H9 (cell line): ENCODE results near the gene TCEAL3. TPM values are rescaled to one million over a fixed set of nuclear protein-coding genes. Genes with fewer than 3 reads are reported as not detected.

Experiments
- DNase-seq: peaks from one replicate; pipeline ENCODE4 v3.0.0-alpha.2; 2017
- H2AFZ ChIP-seq: one replicate; pipeline ENCODE4 v1.6.1; 2013; ENCODE audit warnings: mild to moderate bottlenecking, low read length, control low read depth, moderate library complexity
- H2AK5ac ChIP-seq: 2 replicates; pipeline ENCODE4 v1.6.1; 2013; ENCODE audit warnings: low read length, control low read depth, mixed read lengths; ENCODE audit not compliant: insufficient read length
- H2BK120ac ChIP-seq: one replicate; pipeline ENCODE4 v1.6.1; 2013; ENCODE audit warnings: low read depth, mild to moderate bottlenecking, low read length, control low read depth, inconsistent platforms; ENCODE audit not compliant: poor library complexity, severe bottlenecking
- H2BK12ac ChIP-seq: 2 replicates; pipeline ENCODE4 v1.6.1; 2013; ENCODE audit warnings: low read length, control low read depth, mixed read lengths, low read depth; ENCODE audit not compliant: insufficient read length
- H2BK15ac ChIP-seq: 2 replicates; pipeline ENCODE4 v1.6.1; 2013; ENCODE audit warnings: low read depth, low read length, control low read depth
- H2BK20ac ChIP-seq: one replicate; pipeline ENCODE4 v1.6.1; 2013; ENCODE audit warnings: low read depth, mild to moderate bottlenecking, low read length, control low read depth, inconsistent platforms; ENCODE audit not compliant: poor library complexity, severe bottlenecking
- H2BK5ac ChIP-seq: 2 replicates; pipeline ENCODE4 v1.6.1; 2013; ENCODE audit warnings: low read length, control low read depth, mixed read lengths; ENCODE audit not compliant: insufficient read length
- H3K14ac ChIP-seq: 2 replicates; pipeline ENCODE4 v1.6.1; 2013; ENCODE audit warnings: low read length, control low read depth; ENCODE audit not compliant: insufficient read depth
- H3K18ac ChIP-seq: 2 replicates; pipeline ENCODE4 v1.6.1; 2013; ENCODE audit warnings: low read depth, mild to moderate bottlenecking, mixed read lengths, low read length, control low read depth; ENCODE audit not compliant: insufficient read length
- H3K23ac ChIP-seq: 2 replicates; pipeline ENCODE4 v1.6.1; 2013; ENCODE audit warnings: low read length, control low read depth, mixed read lengths, low read depth; ENCODE audit not compliant: insufficient read length
- H3K23me2 ChIP-seq: 2 replicates; pipeline ENCODE4 v1.6.1; 2013; ENCODE audit warnings: low read depth, mild to moderate bottlenecking, mixed read lengths, low read length, control low read depth; ENCODE audit not compliant: insufficient read length, poor library complexity, severe bottlenecking
- H3K27ac ChIP-seq: 2 replicates; pipeline ENCODE4 v1.5.1; 2013; ENCODE audit warnings: low read length, control low read depth, mixed read lengths, low read depth; ENCODE audit not compliant: insufficient read length
- H3K27me3 ChIP-seq: 2 replicates; pipeline ENCODE4 v1.6.1; 2013; ENCODE audit warnings: low read length, control low read depth, inconsistent platforms; ENCODE audit not compliant: insufficient read depth
- H3K4ac ChIP-seq: 2 replicates; pipeline ENCODE4 v1.6.1; 2013; ENCODE audit warnings: low read depth, mild to moderate bottlenecking, control low read depth, inconsistent platforms, low read length, moderate library complexity
- H3K4me1 ChIP-seq: 2 replicates; pipeline ENCODE4 v1.6.1; 2013; ENCODE audit warnings: low read length, control low read depth, inconsistent platforms; ENCODE audit not compliant: insufficient read depth
- H3K4me2 ChIP-seq: 2 replicates; pipeline ENCODE4 v1.6.1; 2013; ENCODE audit warnings: low read length, control low read depth, mixed read lengths; ENCODE audit not compliant: insufficient read length, insufficient read depth
- H3K56ac ChIP-seq: 2 replicates; pipeline ENCODE4 v1.6.1; 2013; ENCODE audit warnings: low read depth, mild to moderate bottlenecking, mixed read lengths, low read length, control low read depth; ENCODE audit not compliant: insufficient read length
- H3K79me1 ChIP-seq: 2 replicates; pipeline ENCODE4 v1.6.1; 2013; ENCODE audit warnings: low read depth, mild to moderate bottlenecking, moderate library complexity, low read length, control low read depth, inconsistent platforms; ENCODE audit not compliant: insufficient read depth, poor library complexity, severe bottlenecking
- H3K79me2 ChIP-seq: 2 replicates; pipeline ENCODE4 v1.6.1; 2013; ENCODE audit warnings: low read length, control low read depth, inconsistent platforms; ENCODE audit not compliant: insufficient read depth
- H3K9ac ChIP-seq: 2 replicates; pipeline ENCODE4 v1.6.1; 2013; ENCODE audit warnings: low read length, control low read depth, mixed read lengths; ENCODE audit not compliant: insufficient read length; ENCODE audit errors: extremely low read depth
- H3K9me3 ChIP-seq: one replicate; pipeline ENCODE4 v1.6.1; 2013; ENCODE audit warnings: low read depth, low read length, inconsistent platforms; ENCODE audit not compliant: control insufficient read depth
- H3T11ph ChIP-seq: one replicate; pipeline ENCODE4 v1.6.1; 2013; ENCODE audit warnings: mild to moderate bottlenecking, low read length, control low read depth, inconsistent platforms
- H4K20me1 ChIP-seq: one replicate; pipeline ENCODE4 v1.6.1; 2013; ENCODE audit not compliant: control insufficient read depth, insufficient read length, insufficient read depth
- H4K5ac ChIP-seq: 2 replicates; pipeline ENCODE4 v1.6.1; 2013; ENCODE audit warnings: low read depth, mild to moderate bottlenecking, mixed read lengths, low read length, control low read depth; ENCODE audit not compliant: insufficient read length
- H4K8ac ChIP-seq: replicated peaks from 2 replicates; pipeline ENCODE4 v1.6.1; 2013; ENCODE audit warnings: low read length, control low read depth, mixed read lengths, low read depth; ENCODE audit not compliant: insufficient read length
- H4K91ac ChIP-seq: 2 replicates; pipeline ENCODE4 v1.6.1; 2013; ENCODE audit warnings: low read depth, mild to moderate bottlenecking, moderate library complexity, mixed read lengths, low read length, control low read depth; ENCODE audit not compliant: insufficient read length
- H3K27ac Mint-ChIP-seq, 3 experiments: 2 replicates in 2 of 3; 3 replicates in 1 of 3; pipeline ENCODE4 v1.8.0; 2020 to 2021; ENCODE audit warnings: mixed read lengths in 3 of 3, mild to moderate bottlenecking in 1 of 3, moderate library complexity in 1 of 3
- H3K27me3 Mint-ChIP-seq: 2 replicates; pipeline ENCODE4 v1.8.0; 2021; ENCODE audit warnings: low read depth, mild to moderate bottlenecking, moderate library complexity, mixed read lengths
- H3K36me3 Mint-ChIP-seq, 3 experiments: 2 replicates in 2 of 3; 3 replicates in 1 of 3; pipeline ENCODE4 v1.8.0; 2020 to 2021; ENCODE audit warnings: low read depth in 3 of 3, mixed read lengths in 3 of 3; ENCODE audit not compliant: insufficient read depth in 1 of 3
- H3K4me1 Mint-ChIP-seq, 2 experiments: 2 replicates each; pipeline ENCODE4 v1.8.0; 2020; ENCODE audit warnings: mixed read lengths in 2 of 2
- H3K4me3 Mint-ChIP-seq, 2 experiments: 2 replicates in 1 of 2; 3 replicates in 1 of 2; pipeline ENCODE4 v1.8.0; 2020 to 2021; ENCODE audit warnings: mild to moderate bottlenecking in 2 of 2, mixed read lengths in 2 of 2, moderate library complexity in 1 of 2
- H3K9me3 Mint-ChIP-seq, 2 experiments: 2 replicates in 1 of 2; 3 replicates in 1 of 2; pipeline ENCODE4 v1.8.0; 2020; ENCODE audit warnings: mild to moderate bottlenecking in 2 of 2, mixed read lengths in 2 of 2, moderate library complexity in 1 of 2
- CTCF ChIP-seq: fragments of 200-600 bp; sonication (generic); conservative IDR thresholded peaks from 3 replicates; pipeline ENCODE4 v1.8.0; 2021; ENCODE audit warnings: antibody characterized with exemption, mild to moderate bottlenecking
- WGBS: extraction: QIAGEN DNeasy Blood & Tissue Kit; methylation state at CpG from one replicate; pipeline ENCODE4 v1.1.7; 2013; ENCODE audit warnings: missing lambda C conversion rate, low lambda C conversion rate, mixed read lengths; ENCODE audit not compliant: insufficient read length; ENCODE audit errors: extremely low coverage; 5-methylcytosine and 5-hydroxymethylcytosine counted together
- total RNA-seq: library from RNA; stranded (reverse); gene quantifications from 2 replicates; pipeline ENCODE4 v1.2.1, GENCODE V29; 2021

The TCEAL3 gene
- total RNA-seq, 1 experiment from 2014 or later = 11.1 TPM

- Histone ChIP-seq H2BK20ac (no peak overlapping the region), H2BK12ac (no peak overlapping the region), H3K4me2 (no peak overlapping the region), H3K79me1 (no peaks in the 10 kb centered on the region), H2AFZ (no peak overlapping the region), H3K4ac (no peak overlapping the region), H2BK15ac (no peak overlapping the region), H4K5ac (no peak overlapping the region), H3K56ac (no peak overlapping the region), H3K27ac (no peak overlapping the region), H3K9ac (no peak overlapping the region), H4K20me1 (no peaks in the 10 kb centered on the region), H3K14ac (no peak overlapping the region), H3K27me3 (no peaks in the 10 kb centered on the region), H2BK5ac (no peak overlapping the region), H3K23me2 (no peaks in the 10 kb centered on the region), H3K4me1 (no peaks in the 10 kb centered on the region), H3T11ph (peak overlapping the region; percentile 29), H2AK5ac (no peak overlapping the region), H3K79me2 (no peaks in the 10 kb centered on the region), H3K18ac (no peak overlapping the region), H3K23ac (no peak overlapping the region), H4K91ac (no peak overlapping the region), H3K9me3 (no peaks in the 10 kb centered on the region), H2BK120ac (no peak overlapping the region), H4K8ac (no peak overlapping the region)
- Mint-ChIP-seq H3K9me3 (peaks cover 0 to 19% of the 10 kb centered on the region in 2 experiments; a peak in 2 of 5 replicates), H3K4me1 (peaks cover 3 to 4% of the 10 kb centered on the region in 2 experiments; a peak in 3 of 4 replicates), H3K27ac (no peak overlapping the region), H3K27me3 (no peaks in the 10 kb centered on the region), H3K36me3 (no peaks in the 10 kb centered on the region), H3K4me3 (no peak overlapping the region)
- no peak for DNase-seq
- TF ChIP-seq CTCF = no peak
- no CpG with 5 or more reads among the region's 4 CpGs for WGBS
These were observed 32.8 kb downstream of the TCEAL3 start for GRCh38 chrX:103640401-103641155.
